ENCODE results near the gene NAPA. TPM values are rescaled to one million over a fixed set of nuclear protein-coding genes. Genes with fewer than 3 reads are reported as not detected.

NAPA gene
- total RNA-seq, 1 experiment from 2014 or later, result 95.9 TPM

- DNase-seq, result no peak
- Histone ChIP-seq H2AFZ (ENCODE audit: low read length) (no peak overlapping the region), H3K9ac (ENCODE audit: low read length) (no peak overlapping the region), H3K27me3 (ENCODE audit: low read length) (no peaks in the 10 kb centered on the region), H3K9me2 (replicated peaks; ENCODE audit: low read length) (no peaks in the 10 kb centered on the region), H3K4me3 (ENCODE audit: low read length) (no peak overlapping the region), H3K27ac (ENCODE audit: low read length) (no peak overlapping the region), H3K36me3 (ENCODE audit: low read depth, low read length) (no peaks in the 10 kb centered on the region), H3F3A (ENCODE audit: low read length, unreplicated experiment) (no peaks in the 10 kb centered on the region), H3K4me2 (ENCODE audit: low read length) (no peak overlapping the region), H3K79me2 (ENCODE audit: low read length) (no peaks in the 10 kb centered on the region), H4K20me1 (ENCODE audit: low read length) (no peaks in the 10 kb centered on the region), H3K4me1 (ENCODE audit: insufficient read depth, low read length) (no peaks in the 10 kb centered on the region), H3K9me3 (ENCODE audit: low read length) (no peaks in the 10 kb centered on the region)
- ChIA-PET CTCF (no interaction called here), POLR2A (ENCODE audit: unreplicated experiment) (no interaction called here)
- intact Hi-C loops (cut with micrococcal nuclease), result loop anchor here (10.0 kb wide), 1 partner anchor 59 kb away; the partner anchor contains the start of gene BICRA
- no TSS peak for BruUV-seq (replicated peaks)
- TF ChIP-seq EZH2 (IDR thresholded peaks at IDR 0.05; ENCODE audit: low read length, unreplicated experiment), result no peak
- no peak for TF ChIP-seq EZH2phosphoT487 (IDR thresholded peaks at IDR 0.05; ENCODE audit: borderline replicate concordance, low read length)
- ATAC-seq, result no peak
Observed at GRCh38 chr19:47545061-47545948, 30.4 kb upstream of the NAPA start.

- ATAC-seq (no peak), DNase-seq (no peak)
- no peaks in the 10 kb centered on the region for H3K79me2 ChIP-seq (ENCODE audit: low read length)
- H3K9me3 ChIP-seq (ENCODE audit: low read length), result no peaks in the 10 kb centered on the region
- ChIA-PET CTCF (no interaction called here), POLR2A (ENCODE audit: unreplicated experiment) (no interaction called here)
- no peaks in the 10 kb centered on the region for H3F3A ChIP-seq (ENCODE audit: low read length, unreplicated experiment)
- no peak overlapping the region for H3K27ac ChIP-seq (ENCODE audit: low read length)
- H2AFZ ChIP-seq (ENCODE audit: low read length), result no peak overlapping the region
- intact Hi-C loops (cut with micrococcal nuclease), result loop anchor here (10.0 kb wide), 1 partner anchor 60 kb away; the partner anchor contains the start of gene BICRA
- H3K9ac ChIP-seq (ENCODE audit: low read length), result no peak overlapping the region
- BruUV-seq (replicated peaks), result no TSS peak
- H4K20me1 ChIP-seq (ENCODE audit: low read length), result no peaks in the 10 kb centered on the region
- no peak overlapping the region for H3K4me3 ChIP-seq (ENCODE audit: low read length)
- no peak overlapping the region for H3K4me2 ChIP-seq (ENCODE audit: low read length)
- no peaks in the 10 kb centered on the region for H3K4me1 ChIP-seq (ENCODE audit: insufficient read depth, low read length)
- no peaks in the 10 kb centered on the region for H3K9me2 ChIP-seq (replicated peaks; ENCODE audit: low read length)
- TF ChIP-seq EZH2 (IDR thresholded peaks at IDR 0.05; ENCODE audit: low read length, unreplicated experiment) (no peak), EZH2phosphoT487 (IDR thresholded peaks at IDR 0.05; ENCODE audit: borderline replicate concordance, low read length) (no peak)
- TF ChIP-seq, protein P1, sequence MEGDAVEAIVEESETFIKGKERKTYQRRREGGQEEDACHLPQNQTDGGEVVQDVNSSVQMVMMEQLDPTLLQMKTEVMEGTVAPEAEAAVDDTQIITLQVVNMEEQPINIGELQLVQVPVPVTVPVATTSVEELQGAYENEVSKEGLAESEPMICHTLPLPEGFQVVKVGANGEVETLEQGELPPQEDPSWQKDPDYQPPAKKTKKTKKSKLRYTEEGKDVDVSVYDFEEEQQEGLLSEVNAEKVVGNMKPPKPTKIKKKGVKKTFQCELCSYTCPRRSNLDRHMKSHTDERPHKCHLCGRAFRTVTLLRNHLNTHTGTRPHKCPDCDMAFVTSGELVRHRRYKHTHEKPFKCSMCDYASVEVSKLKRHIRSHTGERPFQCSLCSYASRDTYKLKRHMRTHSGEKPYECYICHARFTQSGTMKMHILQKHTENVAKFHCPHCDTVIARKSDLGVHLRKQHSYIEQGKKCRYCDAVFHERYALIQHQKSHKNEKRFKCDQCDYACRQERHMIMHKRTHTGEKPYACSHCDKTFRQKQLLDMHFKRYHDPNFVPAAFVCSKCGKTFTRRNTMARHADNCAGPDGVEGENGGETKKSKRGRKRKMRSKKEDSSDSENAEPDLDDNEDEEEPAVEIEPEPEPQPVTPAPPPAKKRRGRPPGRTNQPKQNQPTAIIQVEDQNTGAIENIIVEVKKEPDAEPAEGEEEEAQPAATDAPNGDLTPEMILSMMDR (conservative IDR thresholded peaks at IDR 0.05; ENCODE audit: low read depth, low read length), result no peak
- H3K27me3 ChIP-seq (ENCODE audit: low read length), result no peaks in the 10 kb centered on the region
- H3K36me3 ChIP-seq (ENCODE audit: low read depth, low read length), result no peaks in the 10 kb centered on the region
Observed at GRCh38 chr19:47544476-47544875, 29.6 kb upstream of the NAPA start.

DNA sequence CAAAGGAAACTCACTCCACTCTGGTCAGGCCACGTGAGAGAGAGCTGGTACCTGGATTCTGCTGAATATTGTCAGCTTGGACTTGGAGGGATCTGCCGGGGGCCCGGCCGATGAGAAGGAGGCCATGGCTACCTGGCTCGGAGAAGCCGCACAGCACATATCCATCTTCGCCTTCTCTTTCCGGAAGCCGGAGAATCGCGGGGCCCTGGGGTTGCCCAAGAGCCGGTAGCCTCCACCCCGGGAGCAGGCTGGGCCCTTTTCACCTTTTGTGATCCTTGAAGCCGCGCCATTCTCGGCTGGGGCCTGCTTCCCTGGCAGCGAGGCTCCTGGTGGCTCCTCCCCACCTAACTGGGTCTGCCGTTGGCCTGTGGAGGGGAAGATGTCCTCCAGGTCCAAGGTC is 29.2 kb upstream of the NAPA start:
- Histone ChIP-seq H3K9ac (ENCODE audit: low read length) (no peak overlapping the region), H3K27me3 (ENCODE audit: low read length) (no peaks in the 10 kb centered on the region), H3K27ac (ENCODE audit: low read length) (no peak overlapping the region), H3K4me3 (ENCODE audit: low read length) (no peak overlapping the region), H3K9me3 (ENCODE audit: low read length) (no peaks in the 10 kb centered on the region), H3F3A (ENCODE audit: low read length, unreplicated experiment) (no peaks in the 10 kb centered on the region), H3K4me2 (ENCODE audit: low read length) (no peak overlapping the region), H3K9me2 (replicated peaks; ENCODE audit: low read length) (no peaks in the 10 kb centered on the region), H2AFZ (ENCODE audit: low read length) (no peak overlapping the region), H4K20me1 (ENCODE audit: low read length) (no peaks in the 10 kb centered on the region), H3K4me1 (ENCODE audit: insufficient read depth, low read length) (no peaks in the 10 kb centered on the region), H3K36me3 (ENCODE audit: low read depth, low read length) (no peaks in the 10 kb centered on the region), H3K79me2 (ENCODE audit: low read length) (no peaks in the 10 kb centered on the region)
- intact Hi-C loops (cut with micrococcal nuclease), result loop anchor here (10.0 kb wide), 1 partner anchor 61 kb away; the partner anchor contains the start of gene BICRA
- ChIA-PET CTCF (no interaction called here), POLR2A (ENCODE audit: unreplicated experiment) (no interaction called here)
- DNase-seq, result no peak
- TF ChIP-seq, protein P1 (conservative IDR thresholded peaks at IDR 0.05; ENCODE audit: low read depth, low read length), result no peak
- TF ChIP-seq EZH2 (IDR thresholded peaks at IDR 0.05; ENCODE audit: low read length, unreplicated experiment) (no peak), EZH2phosphoT487 (IDR thresholded peaks at IDR 0.05; ENCODE audit: borderline replicate concordance, low read length) (no peak)
- no peak for ATAC-seq
- no TSS peak for BruUV-seq (replicated peaks)

All from PC-3 (cell line).